Lung microvascular endothelial cell (primary cell): ENCODE results near the gene CRYL1. TPM values are rescaled to one million over a fixed set of nuclear protein-coding genes. Genes with fewer than 3 reads are reported as not detected.

Experiments used
- DNase-seq, 2 donors: peaks; one replicate each; pipeline versions ENCODE4 v3.0.0 to v3.0.0-alpha.2; 2010; ENCODE audit warnings: low read depth in 2 of 2
- total RNA-seq: library from RNA; depleted of rRNA; stranded (reverse); fragments of >200 nt; gene quantifications from 2 replicates; pipeline ENCODE4 v1.2.1, GENCODE V29; 2014

The CRYL1 gene
- total RNA-seq, 1 donor from 2014 or later: 18.3 TPM

DNA sequence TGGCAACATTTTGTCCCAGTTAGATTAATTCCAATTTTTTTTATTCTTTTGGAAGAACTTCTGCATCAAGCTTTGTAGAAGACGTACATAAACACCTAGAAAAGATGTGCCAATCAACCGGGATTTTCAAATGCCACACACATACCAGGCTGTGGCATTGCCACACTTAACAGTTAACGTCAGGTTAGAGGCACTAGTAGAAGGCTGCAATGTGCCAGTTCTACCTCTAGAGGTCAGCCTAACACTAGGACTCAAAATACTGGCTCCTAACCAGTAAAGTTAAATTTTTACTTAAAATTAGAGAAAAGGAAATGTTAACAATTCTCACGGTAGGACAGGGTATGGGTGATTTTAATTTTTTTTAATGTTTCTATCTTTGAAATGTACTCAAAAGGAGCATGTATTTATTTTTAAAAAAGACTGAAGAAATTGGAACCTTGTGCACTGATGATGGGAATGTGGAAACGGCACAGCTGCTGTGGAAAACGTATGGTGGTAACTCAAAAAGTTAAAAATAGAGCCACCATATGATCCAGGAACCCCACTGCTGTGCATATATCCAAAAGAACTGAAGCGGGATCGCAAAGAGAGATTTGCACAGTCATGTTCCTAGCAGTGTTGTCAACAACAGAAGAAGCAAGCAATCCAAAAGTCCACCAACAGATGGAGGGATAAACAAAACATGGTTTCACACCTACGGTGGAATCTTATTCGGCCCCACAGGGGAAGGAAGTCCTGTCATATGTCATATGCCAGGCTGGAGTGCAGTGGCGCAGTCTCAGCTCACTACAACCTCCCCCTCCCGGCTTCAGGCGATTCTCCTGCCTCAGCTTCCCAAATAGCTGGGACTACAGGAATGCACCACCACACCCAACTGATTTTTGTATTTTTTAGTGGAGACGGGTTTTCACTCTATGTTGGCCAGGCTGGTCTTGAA, 30.3 kb downstream of the CRYL1 start:
- DNase-seq: peak; percentile 82 to 83

DNA sequence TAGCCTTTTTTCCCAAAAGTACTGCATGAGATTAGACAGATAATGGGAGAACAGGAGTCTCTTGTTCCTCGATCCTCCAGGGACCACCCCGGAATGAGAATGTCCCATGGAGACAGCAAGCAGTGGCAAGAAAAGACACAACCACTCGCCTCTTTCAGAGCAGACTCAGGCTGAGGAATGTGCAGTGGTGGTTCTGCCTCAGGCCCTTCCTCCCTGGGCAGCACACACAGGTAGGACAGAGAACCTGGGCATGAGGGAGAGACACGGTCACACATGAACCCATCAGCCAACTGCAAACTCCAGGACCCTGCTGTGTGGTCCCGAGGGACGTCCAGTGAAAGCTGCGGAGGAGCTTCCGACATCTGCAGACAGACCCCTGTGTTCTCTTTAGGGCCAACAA, 31.0 kb downstream of the CRYL1 start:
- no peak for DNase-seq

DNA sequence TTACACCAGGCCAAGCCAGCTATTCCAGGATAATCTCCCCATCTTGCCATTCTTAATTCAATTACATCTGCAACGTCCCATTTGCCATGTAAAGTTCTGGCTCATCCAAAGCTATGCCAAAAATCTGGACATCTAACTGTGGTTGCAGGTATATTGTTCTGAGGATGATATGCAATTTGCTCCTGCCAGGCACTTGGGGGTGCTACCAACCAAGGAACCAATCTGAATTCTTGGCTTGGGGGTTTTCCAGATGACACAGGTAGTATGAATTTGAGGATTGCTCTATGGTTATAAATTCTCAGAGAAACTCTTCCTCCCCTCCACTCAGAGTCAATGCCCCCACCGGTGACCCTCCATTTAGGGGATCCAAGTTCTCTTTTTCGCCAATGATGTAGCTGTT, 33.0 kb downstream of the CRYL1 start:
- DNase-seq: peak; percentile 57 to 63

DNA sequence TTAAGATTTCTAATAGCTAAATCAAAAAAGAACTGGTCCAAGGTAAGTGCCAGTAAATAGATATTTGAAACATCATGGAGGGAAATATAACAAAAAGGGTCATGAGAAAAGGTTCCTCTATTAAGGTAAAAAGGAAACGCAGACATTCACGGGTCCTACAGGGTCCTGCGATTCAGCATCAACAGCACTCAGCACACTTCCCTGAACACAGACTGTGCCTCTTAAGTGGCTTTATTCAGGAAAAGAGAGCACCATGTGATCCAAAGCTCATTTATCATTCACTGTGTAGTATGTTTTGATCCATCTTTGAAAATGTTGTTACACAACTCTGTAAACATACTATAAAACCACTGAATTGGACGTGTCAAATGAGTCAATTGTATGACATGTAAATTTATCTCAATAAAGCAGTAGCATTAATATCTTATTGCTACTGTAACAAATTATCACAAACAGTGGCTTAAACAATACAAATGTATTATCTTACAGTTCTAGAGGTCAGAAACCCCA, 33.7 kb downstream of the CRYL1 start:
- peak; percentile 24 to 39 for DNase-seq

DNA sequence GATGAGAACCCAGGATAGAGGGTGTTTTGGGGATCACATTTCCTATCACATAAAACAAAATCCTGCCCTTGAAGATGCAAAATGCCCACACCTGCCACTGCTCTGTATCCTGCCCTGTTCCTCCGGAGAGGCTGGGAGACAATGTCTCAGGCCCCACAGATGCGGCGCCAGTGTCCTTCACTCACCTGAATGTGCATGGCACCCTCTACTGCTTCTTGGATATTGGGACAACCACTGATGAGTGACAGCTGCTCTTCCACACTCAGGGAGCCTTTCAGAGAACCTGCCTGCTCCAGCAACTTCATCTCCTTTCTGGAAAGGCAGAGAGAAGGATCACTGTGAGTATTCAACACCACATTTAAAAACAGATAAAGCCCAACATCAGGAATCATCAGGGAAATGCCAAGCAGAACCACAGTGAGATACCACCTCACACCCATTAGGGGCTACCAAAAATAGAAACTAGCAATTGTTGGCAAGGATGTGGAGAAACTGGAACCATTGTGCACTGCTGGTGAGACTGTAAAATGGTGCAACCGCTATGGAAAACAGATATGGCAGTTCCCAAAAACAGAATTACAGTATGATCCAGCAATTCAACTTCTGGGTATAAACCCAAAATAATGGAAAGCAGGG, 36.4 kb downstream of the CRYL1 start:
- peak in 1 of 2 donors; percentile 51 for DNase-seq

DNA sequence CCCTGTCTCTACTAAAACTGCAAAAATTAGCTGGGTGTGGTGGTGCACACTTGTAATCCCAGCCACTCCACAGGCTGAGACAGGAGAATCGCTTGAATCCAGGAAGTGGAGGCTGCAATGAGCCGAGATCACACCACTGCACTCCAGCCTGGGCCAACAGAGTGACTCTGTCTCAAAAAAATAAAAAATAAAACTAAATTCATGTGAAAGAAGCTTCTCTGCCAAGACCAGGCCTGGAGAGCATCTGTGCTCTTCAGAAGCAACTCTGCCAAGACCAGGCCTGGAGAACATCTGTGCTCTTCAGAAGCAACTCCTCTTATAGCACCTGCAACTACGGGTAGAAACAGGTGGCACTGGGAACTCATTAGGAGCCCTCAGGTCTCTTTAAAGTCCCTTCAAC, 37.7 kb downstream of the CRYL1 start:
- DNase-seq: no peak

DNA sequence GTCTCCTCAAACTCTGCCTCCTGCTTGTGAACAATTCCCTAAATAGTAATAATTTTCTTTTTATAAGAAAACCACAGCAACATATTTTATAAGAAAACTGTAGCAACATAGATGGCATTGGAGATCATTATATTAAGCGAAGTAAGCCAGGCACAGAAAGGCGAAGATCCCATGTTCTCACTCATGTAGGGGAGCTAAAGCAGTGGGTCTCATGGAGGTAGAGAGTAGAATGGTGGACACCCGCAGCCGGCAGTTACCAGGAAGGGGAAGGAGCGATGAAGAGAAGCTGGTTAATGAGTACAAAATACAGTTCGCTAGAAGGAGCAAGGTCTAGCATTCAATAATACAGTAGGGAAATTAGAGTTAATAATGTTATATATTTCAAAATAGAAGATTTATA, 42.9 kb downstream of the CRYL1 start:
- no peak for DNase-seq

DNA sequence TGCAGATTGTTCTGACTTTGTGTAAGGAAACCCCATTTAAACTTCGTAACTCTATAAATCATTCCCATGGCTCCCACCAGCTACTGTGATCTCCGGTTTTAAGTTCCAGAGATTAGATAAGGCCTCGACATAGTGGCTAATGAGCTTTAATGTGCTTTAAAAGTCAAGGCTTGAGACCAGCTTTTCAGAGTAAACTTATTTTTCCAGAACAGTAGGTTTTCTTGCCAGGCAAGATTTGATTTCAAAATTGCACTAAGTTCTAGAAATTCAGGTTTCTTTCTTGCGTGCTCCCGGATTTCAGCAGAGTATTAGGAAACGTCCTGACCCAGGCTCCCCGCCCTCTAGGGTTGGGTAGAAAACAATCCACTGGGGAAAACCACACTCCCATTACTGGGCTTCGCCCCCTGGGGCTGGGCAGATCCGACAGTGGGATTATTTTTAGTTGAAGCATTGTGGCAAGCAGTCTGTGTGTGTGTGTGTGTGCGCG, 43.3 kb downstream of the CRYL1 start:
- DNase-seq: no peak

DNA sequence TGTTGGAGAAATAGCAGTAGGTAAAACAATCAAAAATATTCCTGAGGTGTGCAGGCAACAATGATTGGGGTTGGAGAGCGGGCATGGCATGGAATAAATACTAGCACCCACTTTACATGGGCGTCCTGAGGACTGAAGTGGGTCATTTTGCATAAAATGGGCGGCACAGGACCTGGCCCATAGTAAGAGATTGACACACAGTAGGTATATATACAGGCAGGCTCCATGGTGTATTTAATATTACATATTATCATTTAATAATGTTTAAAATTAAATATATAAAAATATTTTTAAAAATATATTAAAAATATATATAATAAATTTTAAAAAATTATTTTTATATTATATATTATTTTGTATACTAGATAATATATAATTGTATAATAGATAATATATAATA, 48.3 kb downstream of the CRYL1 start:
- no peak for DNase-seq

DNA sequence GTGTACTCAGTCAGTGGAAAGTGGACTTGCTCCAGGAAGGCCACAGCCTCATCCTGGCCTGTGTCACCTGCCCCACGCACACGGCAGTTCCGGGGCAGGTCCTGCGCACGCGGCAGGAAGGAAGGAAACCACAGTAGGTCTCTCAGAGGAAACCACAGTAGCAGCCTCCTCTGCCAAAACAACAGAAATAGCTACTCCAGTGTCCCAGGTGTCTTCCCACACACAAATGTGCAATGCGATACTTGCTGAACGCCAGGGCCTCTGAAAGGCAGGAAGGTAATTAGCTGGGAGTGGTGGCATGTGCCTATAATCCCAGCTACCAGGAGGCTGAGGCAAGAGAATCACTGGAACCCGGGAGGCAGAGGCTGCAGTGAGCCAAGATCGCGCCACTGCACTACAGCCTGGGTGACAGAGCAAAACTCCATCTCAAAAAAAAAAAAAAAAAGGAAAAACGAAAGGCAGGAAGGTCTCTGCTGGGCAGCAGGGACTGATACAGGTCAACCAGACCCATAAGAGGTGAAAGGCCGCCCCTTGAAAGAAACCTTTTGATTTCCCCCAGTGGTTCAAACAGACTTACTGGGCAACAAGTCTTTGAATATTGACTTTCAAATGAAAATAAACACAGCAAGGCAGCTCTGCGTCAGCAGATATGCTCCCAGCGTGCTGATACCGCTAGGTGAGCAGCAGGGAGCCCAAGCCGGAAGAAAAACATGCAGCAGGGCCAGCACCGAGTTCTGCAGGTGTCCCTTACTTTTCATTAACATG, 49.5 kb downstream of the CRYL1 start:
- peak; percentile 50 to 60 for DNase-seq

DNA sequence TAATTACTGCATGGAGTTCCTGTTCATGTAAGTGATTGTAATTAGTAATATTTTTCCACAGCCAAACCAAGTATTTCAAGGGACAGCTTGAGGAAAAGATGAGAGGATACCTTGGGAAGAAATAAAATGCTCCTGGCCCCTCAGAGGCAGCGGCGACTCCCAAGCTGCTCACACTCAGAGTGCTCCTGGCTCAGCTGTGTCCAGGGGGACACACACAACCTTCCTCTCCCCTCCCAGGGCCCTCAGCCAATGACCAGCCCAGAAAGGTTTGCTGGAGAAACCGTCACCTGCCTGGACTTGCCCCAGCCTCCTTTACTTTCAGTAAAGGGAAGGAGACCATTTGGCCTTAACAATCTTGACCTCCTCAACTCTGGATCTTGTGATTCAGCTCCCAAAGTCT, 51.1 kb downstream of the CRYL1 start:
- no peak for DNase-seq

DNA sequence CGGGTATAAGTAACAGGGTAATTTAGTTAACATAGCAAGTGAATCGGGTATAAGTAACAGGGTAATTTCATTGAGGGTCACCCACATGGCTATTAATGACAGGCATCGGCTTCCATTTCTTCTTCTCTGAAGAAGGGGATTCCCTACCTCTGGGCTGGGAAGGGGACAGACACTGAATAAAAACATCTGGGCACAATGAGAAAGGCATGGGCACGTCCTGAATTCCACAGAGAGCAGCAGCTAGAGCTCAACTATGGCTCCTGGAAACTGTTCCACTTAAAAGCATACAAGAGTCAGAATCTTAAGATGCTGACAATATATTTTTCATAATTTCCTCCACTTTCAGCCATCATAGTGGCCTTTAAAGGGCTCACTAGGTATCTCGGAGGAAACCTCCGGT, 51.8 kb downstream of the CRYL1 start:
- no peak for DNase-seq

DNA sequence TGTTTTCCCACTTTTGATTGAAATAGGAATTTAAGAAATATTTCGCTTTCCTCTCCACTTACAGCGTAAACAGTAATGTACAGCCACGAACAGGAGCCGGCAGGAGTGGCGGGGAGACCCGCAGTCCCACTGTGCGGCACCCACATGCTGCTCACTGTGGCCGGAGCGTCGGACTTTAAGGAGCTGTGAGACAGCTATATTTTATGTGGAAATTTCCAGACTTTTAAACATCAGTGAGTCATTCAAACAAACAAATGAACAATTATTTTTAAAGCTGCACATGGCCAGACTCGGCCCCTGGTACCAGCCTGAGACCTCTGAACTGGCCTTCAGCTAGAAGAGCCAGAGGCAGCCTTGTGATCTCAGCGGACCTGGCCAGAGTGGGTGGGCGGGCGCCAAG, 52.5 kb downstream of the CRYL1 start:
- no peak for DNase-seq

DNA sequence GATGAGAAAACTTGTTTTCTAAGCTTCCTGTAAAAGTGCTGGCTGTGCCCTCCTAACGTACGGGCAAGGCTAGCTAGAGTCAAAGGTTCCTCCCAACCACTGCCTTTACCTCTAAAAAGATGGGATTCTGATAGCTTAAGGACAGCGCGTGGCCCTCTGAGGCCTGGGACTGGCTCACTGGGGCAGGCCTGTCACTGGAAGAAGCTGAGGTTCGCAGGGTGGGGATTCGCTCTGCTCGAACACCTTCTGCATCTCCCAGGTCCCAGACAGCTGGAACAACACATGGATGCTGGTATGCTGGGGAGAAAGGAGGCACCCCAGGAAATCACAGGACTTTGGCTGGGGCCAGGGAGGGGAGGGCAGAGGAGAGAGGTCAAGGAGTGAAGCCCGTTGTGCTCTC, 53.1 kb downstream of the CRYL1 start:
- no peak for DNase-seq

DNA sequence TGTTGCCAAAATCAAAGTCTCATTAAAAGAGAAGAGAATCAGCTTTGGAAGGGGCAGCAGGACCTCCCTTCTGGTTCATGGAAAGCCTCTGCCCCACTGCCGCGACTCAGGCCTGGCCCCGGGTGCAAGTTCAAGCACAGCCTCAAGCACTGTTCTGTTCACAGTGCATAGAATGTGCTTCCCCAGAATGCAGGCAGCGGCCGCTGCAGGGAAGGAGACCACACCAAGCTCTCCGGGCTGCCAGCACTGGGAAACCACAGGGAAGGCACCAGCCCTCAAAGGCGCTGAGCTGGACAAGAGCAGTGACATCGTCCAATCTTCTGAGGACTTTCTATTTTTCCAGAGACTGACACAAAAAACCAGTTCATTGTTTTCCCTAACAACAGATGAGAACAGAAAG, 55.5 kb downstream of the CRYL1 start:
- DNase-seq: no peak

DNA sequence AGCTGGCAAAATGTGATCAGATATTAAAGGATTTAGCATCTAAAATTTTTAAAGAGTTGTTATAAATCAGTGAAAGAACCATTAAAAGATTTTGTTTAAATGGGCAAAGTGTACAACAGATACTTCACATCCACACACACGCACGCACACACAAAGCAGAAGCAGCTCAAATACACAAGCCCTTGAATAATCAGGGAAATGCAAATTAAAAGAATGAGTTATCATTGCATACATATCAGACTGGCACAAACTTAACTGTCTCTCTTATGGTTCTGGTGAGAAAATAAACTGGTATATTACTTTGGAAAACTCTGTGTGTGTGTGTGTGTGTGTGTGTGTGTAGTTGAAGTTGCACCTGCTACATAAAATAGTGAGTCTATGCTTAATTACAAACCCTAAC, 59.3 kb downstream of the CRYL1 start:
- DNase-seq: no peak

DNA sequence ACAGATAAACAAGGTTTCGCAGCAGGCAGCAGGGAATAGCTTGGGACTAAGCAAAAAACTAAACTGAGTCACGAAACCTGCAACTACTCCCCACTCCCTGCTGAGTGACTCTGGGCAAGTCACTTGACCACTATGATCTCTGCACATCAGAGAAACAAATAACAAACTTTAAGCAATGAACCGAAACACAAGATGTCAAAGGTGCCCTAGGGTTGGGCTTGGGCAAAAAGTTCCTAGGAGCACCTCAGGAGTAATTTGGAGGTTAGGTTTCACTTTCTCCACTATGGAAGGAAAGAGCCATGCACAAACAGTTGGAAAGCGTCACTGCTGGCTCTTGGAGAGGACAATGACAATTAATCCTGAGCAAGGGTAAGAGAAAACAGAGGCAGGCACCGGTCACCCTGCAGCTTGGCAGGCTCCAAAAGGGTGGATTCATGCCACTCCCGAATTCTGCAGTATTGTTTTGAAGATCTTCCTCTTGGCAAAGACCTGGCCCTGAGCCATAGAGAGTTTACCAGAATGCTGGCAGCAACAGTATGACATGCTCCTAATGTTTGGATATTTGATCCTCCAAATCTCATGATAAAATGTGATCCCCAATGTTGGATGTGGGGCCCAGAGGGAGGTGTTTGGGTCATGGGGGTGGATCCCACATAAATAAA, 60.3 kb downstream of the CRYL1 start:
- DNase-seq: peak; percentile 10 to 19

DNA sequence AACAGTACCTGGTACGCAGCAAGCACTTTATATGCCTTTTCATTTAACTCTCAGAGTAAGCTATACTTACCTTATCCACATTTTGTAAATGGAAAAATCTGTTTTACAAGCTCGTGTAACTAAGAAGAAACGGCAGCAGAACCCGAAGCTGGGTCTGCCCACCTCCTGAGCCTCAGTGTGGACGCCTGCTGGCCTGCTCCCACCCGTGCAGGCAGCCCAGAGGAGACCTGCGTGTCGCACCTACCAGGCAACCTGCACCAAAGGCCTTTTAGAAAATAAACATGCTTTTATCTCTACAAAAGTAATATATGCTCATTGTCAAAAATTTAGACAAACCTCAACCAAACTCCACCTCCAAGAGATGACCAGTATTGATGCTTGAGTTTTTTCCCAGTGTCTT, 62.7 kb downstream of the CRYL1 start:
- DNase-seq: no peak

DNA sequence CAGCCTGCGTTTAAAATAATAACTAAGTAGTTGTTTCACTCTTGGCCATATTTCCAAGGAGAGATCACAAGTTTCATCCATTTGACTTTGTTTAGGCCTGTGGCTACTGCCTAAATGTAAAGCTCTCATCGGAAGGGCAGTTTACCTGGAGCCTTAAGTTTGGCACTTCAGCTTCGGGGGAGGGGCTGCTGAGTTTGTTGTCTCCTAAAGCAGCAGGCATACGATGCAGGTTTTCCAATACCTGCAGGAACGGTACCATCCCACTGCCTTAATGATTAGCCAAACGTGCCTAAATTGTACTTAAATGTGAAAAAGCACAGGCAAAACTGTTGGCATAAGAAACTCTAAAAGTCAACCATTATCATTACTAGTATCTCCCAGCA, 63.1 kb downstream of the CRYL1 start:
- no peak for DNase-seq

DNA sequence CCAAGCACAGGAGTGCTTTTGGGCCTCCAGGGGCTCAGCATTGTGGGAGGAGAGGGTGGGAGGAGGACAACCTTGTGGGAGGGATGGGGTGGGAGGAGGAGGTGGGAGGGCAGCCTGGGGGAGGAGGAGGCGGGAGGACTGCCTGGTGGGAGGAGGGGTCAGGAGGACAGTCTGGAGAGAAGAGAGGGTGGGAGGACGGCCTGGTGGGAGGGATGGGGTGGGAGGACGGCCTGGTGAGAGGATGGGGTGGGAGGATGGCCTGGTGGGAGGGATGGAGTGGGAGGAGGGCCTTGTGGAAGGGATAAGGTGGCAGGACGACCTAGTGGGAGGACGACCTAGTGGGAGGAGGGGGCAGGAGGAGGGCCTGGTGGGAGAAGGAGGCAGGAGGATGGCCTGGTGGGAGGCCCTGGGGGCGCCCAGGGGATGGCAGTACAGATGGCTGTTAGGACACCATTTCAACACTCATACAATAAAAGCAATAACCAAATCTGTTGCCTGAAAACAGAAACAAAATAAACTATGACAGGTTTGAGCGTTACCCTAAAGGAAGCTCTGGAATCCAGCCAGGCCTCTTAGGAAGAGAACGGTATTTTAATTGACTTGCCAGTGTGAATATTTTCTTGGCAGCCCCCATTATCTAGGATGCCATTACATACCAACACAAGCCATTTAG, 63.7 kb downstream of the CRYL1 start:
- peak; percentile 77 for DNase-seq

DNA sequence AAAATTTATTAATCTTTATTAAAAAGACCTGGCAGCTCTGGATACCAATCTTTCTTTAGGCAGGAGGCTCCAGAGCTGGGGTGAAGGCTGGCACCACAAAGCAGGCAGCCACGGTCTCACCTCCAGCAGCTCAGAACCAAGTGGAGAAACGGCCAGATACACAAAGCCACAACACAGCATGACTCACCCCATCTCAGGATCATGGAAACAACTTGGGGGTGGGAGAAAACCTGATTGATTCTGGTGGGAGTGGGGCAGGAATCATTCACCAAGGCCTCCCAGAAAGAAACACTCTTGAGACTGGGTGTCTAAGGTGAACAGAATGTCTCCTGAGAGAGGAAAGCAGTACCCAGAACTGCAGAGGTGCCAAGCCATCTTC, 64.2 kb downstream of the CRYL1 start:
- peak; percentile 34 to 60 for DNase-seq
